Measurements from ENCODE around the gene NELFB. TPM values are rescaled to one million over a fixed set of nuclear protein-coding genes. Genes with fewer than 3 reads are reported as not detected.

NELFB gene
- total RNA-seq, 4 donors from 2014 or later: 45.0 to 54.2 (median 50.9) TPM

DNA sequence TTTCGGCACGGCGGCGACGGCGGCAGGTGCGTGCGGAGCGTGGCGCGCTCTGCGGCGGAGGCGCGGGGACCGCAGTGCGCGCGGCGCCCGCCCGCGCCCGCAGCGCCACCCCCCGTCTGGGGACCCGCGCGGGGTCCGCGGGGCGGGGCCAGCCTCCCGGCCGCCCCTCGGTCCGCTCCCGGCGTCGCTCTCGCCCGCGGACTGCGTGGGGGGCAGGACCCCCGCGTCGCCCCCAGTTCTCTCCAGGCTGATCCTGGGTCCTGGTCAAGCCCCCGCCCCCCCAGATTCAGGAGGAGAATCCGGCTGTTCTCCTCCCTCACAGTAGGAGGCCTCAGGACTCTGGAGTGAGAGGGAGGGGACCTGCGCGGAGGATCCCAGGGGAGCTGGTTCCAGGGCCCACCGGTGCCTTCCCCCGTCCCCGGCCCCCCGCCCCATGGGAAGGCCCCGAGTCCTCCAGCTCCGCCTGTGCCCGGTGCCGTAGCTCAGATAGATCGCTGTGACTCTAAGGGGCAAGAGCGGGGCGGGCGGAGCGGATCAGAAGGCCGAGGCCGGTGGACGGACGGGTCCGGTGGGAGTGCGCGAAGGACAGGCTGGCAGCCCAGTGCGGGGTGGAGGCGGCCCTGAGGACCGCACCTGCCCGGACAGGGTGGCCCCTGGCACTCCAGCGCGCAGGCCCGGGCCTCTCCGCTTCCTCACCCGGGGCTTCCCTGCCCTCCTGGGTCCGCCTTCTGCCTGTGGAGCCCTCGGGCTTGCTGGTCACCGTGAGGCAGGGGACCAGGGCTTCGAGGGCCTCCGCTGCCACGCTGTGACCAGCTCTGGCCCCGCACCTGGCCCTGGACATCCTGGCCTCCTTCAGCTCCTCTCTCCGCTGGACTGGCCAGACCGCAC lies 32.7 kb upstream of the NELFB start, which contains the start of gene RNF208:
RNF208 (minus strand) TSS at position 51 of the 888 bp plus-strand sequence. CDS start 1,028 bp downstream, outside the sequence.
- H3K27me3 ChIP-seq: no peaks in the 10 kb centered on the region
- TF ChIP-seq EP300 (IDR thresholded peaks at IDR 0.05) (no peak), POLR2AphosphoS5 (IDR thresholded peaks at IDR 0.05) (no peak), POLR2A (IDR thresholded peaks at IDR 0.05) (no peak)
- TF ChIP-seq, protein P1, sequence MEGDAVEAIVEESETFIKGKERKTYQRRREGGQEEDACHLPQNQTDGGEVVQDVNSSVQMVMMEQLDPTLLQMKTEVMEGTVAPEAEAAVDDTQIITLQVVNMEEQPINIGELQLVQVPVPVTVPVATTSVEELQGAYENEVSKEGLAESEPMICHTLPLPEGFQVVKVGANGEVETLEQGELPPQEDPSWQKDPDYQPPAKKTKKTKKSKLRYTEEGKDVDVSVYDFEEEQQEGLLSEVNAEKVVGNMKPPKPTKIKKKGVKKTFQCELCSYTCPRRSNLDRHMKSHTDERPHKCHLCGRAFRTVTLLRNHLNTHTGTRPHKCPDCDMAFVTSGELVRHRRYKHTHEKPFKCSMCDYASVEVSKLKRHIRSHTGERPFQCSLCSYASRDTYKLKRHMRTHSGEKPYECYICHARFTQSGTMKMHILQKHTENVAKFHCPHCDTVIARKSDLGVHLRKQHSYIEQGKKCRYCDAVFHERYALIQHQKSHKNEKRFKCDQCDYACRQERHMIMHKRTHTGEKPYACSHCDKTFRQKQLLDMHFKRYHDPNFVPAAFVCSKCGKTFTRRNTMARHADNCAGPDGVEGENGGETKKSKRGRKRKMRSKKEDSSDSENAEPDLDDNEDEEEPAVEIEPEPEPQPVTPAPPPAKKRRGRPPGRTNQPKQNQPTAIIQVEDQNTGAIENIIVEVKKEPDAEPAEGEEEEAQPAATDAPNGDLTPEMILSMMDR (IDR thresholded peaks at IDR 0.05): no peak
- H3K36me3 ChIP-seq: no peaks in the 10 kb centered on the region
- peak within 1 kb of the TSS; percentile 63 for H3K4me3 ChIP-seq
- no peaks in the 10 kb centered on the region for H3K9me3 ChIP-seq
- 13% methylated on average over 6 of the region's 88 CpGs for WGBS
- H3K27ac ChIP-seq: peak within 1 kb of the TSS; percentile 85
- peaks cover 66% of the 10 kb centered on the region for H3K4me1 ChIP-seq
- DNase-seq (ENCODE audit: low spot score in 2 of 2): no peak

DNA sequence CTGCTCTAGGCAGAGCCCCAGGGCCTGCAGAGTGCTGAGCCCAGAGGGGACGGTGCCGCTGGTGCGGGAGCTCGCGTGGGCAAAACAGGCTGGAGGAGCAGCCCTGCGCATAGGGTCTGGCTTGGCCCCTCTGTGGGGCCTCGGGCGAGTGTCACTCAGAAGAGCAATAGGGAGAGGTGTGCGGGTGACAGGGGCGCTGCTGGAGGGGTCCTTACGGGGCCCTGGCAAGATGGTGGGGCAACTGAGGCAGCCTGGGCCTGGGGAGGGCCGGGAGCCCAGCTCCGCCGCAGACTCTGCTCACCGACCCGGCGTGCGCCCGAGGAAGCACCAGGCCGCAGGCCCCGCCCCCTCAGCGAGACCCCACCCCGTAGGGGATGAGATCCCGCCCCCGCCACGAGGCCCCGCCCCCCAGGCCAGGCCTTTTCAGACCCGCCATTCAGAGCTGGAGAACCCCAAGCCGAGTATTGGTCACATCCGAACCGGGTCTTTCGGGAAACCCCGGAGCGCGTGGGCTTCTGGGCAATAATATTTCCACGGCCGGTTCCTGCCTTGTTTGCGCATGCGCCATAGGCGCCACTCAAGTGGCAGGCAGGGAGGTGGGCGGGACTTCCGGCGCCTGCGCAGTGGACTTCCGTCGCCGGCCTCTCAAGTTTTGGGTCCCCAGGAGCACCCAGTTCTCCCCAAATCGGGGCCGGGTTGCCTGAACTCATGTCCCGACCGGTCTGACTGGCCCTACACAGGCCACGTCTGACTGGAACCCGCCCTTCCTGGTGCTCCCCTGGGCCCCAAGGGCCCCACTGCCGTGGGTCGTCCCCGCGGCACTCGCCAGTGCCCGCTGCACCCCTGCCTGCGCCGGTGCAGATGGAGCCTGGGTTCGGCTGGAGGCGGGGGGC lies 31.8 kb upstream of the NELFB start:
- Histone ChIP-seq H3K4me3 (peak overlapping the region; percentile 63), H3K27ac (peak overlapping the region; percentile 85), H3K36me3 (no peaks in the 10 kb centered on the region), H3K4me1 (peaks cover 63% of the 10 kb centered on the region), H3K27me3 (peaks cover 3% of the 10 kb centered on the region), H3K9me3 (no peaks in the 10 kb centered on the region)
- DNase-seq (ENCODE audit: low spot score in 2 of 2): peak; percentile 99
- 0% methylated on average over 15 of the region's 63 CpGs for WGBS
- no peak for TF ChIP-seq EP300 (IDR thresholded peaks at IDR 0.05)

DNA sequence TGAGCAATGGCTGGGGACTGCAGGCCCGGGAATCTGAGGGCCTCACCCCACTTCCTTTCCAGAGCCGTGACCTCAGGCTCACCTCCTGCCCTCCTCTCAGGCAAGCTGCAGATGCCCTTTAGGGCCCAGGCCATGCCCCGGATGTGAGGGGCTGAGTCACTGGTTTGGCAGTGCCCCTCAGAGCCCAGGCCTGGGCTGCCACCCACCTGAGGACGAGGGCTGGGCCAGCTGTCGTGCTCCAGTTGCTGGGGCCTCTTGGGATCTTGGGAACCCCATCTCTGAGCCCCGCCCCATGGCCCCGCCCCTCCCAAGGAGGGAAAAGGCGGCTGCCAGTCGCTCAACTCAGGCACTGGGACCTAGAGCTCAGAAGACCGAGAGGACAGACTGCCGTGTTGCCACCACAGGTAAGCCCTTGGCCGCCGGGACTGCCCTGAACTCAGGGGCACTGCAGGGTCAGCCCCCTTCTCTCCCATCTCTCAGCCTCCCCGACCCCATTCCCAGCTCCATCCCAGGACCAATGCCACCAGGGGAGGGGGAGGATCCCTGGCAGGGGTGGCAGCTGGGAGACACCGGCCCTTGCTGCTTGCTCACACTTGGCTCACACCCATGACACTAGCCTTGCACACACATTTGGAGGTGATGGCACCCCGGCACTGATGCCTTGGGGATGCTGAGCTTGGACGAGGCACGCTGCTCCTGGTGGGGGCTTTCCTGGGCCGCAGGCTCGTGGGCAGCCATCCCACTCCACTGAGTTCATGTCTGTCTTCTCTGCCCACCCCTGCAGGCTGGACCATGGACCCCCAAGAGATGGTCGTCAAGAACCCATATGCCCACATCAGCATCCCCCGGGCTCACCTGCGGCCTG lies 30.1 kb upstream of the NELFB start, which contains the start of gene CYSRT1:
CYSRT1 (plus strand) TSS at position 345 of the 865 bp plus-strand sequence; CDS start at position 793, 448 bp downstream.
- peak within 1 kb of the TSS; percentile 63 for H3K4me3 ChIP-seq

DNA sequence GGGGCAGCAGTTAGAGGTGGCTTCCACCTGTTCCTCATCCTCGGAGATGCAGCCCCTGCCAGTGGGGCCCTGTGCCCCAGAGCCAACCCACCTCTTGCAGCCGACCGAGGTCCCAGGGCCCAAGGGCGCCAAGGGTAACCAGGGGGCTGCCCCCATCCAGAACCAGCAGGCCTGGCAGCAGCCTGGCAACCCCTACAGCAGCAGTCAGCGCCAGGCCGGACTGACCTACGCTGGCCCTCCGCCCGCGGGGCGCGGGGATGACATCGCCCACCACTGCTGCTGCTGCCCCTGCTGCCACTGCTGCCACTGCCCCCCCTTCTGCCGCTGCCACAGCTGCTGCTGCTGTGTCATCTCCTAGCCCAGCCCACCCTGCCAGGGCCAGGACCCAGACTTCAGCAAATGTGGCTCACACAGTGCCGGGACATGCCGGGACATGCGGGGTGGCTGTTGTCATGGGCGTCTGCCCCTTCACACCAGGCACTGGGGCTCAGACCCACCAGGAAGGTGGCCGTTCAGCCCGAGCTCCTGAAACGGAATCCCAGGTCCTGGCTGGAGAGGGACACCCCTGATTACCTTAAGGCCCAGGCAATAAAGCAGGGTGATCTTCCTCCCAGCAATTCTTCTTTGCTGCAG lies 29.3 kb upstream of the NELFB start:
- WGBS: 79% methylated on average over 8 of the region's 21 CpGs
- peak overlapping the region; percentile 24 for H3K27ac ChIP-seq

More for the DNA sequence above, 30.1 kb upstream of the NELFB start, which contains the start of gene CYSRT1:
- Histone ChIP-seq H3K27ac (peak within 1 kb of the TSS; percentile 85), H3K9me3 (no peaks in the 10 kb centered on the region), H3K36me3 (no peaks in the 10 kb centered on the region), H3K4me1 (peaks cover 55% of the 10 kb centered on the region), H3K27me3 (peaks cover 20% of the 10 kb centered on the region)
- DNase-seq (ENCODE audit: low spot score in 2 of 2): no peak
- 30% methylated on average over 2 of the region's 23 CpGs for WGBS
- TF ChIP-seq POLR2AphosphoS5 (IDR thresholded peaks at IDR 0.05) (no peak), EP300 (IDR thresholded peaks at IDR 0.05) (no peak), POLR2A (IDR thresholded peaks at IDR 0.05) (no peak)
- TF ChIP-seq, protein P1 (IDR thresholded peaks at IDR 0.05): no peak

More for the DNA sequence above, 29.3 kb upstream of the NELFB start:
- Histone ChIP-seq H3K27me3 (peaks cover 27% of the 10 kb centered on the region), H3K4me3 (no peak overlapping the region), H3K36me3 (no peaks in the 10 kb centered on the region), H3K4me1 (peaks cover 55% of the 10 kb centered on the region), H3K9me3 (no peaks in the 10 kb centered on the region)
- no peak for DNase-seq (ENCODE audit: low spot score in 2 of 2)
- TF ChIP-seq POLR2A (IDR thresholded peaks at IDR 0.05) (no peak), POLR2AphosphoS5 (IDR thresholded peaks at IDR 0.05) (no peak), EP300 (IDR thresholded peaks at IDR 0.05) (no peak)
- TF ChIP-seq, protein P1 (IDR thresholded peaks at IDR 0.05): no peak

Data from suprapubic skin (tissue), 4 donors.